ENCODE measurements around the gene MEX3B.
"Not testable (repeated sequence)": the region's sequence is repeated elsewhere in the genome, so short reads cannot be mapped to it uniquely, and the experiment has no call there.

MEX3B gene

DNA sequence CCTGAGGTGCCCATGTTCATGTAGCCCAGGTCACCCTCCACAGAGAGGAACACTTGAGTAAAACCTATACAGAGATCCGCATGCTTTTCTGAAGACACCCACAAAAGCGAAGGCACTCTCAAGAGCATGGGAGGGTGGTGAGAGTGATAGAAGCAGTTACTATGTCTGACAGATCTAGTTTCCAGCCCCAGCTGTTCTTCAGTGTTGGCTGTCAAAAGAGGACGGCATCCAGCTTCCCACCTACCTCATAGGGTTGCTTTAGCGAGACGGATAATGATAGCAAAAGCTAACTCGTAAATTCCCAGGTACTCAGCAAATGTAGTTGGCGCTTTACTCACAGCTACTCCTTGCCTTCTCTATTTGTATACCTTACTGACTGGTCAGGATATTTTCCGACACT lies 3.0 kb upstream of the MEX3B start:
- DNase-seq (ENCODE audit: low read depth in 2 of 2), result no peak

DNA sequence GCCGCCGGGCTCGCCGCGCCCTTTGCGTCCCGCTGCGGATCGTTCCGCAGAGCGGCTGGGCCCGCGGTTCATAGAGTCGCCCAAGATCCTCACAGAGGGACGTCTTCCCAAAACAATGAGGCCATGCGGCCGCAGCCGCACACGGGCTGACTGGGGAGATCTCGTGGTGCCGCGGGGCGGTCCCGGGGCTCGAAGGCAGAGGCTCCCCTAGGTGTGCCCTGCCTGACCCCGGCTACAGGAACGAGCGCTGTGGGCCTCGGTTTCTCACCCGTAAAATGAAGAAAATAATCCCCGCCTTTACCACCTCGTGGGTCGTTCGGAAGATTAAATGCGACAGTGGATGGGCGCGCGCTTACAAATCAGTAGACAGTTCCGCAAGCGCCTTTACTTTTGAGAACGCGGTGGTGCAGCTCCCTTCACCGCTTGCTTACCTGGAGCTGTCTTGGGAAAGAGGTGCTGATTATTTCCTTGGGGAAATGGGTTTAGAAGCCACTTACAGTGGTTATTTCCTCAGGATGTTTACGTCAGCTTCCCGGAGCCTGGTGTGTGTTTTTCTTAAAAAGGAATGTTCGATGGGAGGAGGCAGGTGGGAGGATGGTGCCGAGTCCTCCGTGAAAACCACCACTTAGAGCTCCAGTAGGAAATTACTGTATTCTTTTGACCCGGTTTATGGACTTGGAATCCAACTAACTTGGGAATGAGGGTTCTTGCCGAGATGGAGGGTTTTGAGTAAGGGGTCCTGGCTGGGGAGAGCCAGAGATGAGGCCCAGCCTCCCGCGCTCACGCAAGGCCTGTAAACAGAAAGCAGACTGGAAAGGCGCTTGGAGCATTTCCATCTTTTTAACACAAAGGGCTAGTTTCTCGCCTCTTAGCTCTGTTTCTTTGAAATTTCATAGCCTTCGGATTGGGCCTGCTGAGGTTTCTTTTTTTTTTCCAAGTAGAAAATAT lies 1.9 kb upstream of the MEX3B start:
- DNase-seq (ENCODE audit: low read depth in 2 of 2), result no peak

DNA sequence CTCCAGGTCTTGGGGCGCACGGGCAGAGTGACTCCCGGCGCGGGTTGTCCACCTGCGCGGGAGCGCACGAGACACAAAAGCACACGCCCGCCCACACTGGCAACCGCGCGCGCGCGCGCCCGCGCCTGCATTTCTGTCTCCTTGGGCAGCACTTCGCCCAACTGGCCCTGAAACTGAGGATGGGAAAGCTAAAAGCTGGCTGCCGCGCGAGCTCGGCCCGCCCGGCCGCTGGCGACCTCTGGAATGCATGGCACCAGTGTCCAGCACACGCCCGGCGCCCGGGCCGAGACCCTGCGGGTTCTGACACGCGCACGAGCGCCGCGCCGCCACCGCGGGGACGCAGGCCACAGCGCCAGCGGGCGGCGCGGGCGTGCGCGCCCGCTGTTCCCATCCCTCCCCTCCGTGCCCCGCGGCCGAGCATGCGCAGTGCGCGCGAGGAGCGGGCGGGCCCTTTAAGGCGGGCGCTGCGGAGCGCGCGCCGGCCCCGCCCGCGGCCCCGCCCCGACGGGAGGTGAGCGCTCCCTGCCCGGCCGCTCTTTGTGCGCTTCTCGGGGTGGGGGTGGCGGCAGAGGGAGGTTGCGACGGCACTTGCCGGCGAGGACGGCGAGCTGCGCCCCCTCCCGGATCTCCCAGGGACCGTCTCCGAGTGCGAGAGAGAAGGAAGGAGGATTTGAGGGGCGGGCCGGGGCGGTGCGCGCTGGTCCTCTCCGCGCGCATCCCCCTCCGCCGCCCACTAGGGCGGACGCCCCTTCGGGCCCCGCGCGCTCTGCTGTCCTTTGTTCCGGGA lies 1.0 kb upstream of the MEX3B start:
- DNase-seq (ENCODE audit: low read depth in 2 of 2), result peak; percentile 77 to 86

DNA sequence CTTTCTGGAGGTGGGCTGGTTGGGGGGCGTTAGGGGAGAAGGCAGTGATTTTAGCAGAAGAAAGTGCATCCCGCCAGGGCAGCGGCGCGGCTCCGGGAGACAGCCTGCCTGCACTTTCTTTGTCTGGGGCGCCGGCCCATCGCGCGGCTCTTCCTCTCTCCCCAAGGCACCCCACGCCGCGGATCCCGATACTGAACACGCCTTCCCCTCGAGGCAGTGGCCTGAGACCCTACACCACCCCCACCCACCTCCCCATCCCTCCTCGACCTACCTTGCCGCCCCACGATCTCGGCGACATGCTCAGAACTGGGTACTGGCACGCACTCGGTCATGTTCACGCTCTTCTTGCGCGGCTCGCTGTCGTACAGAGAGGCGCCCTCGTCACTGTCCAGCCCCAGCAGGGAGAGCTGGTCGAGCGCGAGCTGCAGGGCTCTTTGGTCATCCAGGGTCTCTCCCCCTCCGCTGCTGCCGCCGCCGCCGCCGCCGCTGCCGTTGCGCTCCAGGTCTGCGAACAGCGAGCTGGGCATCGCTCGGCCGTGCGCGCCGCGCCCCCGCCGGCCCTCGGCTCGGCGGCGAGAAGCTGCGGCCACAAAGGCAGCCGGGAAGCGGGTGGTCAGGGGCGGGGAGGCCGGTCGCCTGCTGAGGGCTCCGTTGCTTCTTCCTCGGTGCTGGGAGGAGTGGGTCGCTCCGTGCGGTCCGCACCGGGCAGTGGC lies 483 bp downstream of the MEX3B start:
- no peak for DNase-seq (ENCODE audit: low read depth in 2 of 2)

DNA sequence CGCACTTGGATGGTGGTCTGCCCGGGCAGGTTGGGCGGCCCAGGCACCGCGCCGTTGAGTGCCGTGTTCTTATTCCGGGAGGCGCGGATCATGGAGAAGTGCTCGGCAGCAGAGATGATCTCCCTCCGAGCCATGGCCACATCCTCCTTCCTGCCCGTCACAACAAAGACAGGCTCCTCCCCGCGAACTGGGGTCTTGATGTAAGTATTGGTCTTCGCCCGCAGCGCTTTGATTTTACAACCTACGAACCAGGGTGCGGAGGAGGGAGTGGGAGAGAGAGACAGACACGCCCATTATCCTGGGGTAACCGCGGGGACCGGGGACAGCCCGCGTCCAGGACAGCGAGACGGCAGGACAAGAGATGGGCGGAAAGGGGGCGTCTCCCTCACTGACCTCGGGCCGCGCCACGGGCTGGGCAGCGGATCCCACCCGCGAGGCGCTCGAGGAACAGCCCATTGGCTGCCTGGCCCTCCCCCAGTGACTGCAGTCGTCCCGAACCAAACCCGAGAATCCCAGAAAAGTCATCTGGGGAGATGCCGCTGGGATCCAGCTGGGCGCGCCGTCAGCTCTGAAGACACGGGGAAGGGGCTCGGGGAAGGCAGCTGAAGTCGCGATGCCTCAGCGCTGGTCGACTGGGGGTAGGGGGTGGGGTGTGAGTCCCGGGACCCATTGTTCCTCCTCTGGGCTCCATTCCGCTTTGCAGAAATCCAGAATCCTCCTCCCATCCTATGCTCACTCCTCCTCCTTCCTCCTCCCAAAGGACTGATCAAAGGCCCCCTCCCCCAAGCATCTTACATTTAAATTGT lies 1.2 kb downstream of the MEX3B start:
- peak in 1 of 2 donors; percentile 6 for DNase-seq (ENCODE audit: low read depth in 2 of 2)

DNA sequence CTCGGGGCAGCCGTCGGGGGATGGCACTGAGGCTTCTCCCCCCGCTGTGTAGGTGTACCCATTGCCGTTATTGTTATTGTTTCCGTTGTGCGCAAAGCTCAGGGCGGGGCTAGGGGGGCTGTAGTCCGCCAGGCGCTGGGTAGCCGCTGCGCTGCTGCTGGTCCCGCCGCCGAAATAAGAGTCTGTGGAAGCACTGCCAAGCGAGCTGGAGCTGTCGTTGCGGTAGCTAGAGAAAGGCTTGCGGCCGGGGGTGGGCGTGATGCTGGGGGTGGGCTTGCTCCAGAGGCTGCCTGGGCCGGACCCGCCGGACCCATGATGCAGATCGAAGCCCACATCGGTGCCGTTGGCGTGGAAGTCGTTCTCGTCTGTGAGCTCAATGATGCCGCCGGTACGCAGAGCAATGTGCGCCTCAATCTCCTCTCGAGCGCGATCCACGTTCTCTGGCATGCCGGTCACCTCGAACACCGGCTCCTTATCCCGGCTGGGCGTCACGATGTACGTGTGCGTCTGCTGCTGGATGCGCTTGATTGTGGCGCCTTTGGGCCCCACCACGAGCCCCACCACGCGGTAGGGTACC lies 1.9 kb downstream of the MEX3B start:
- no peak for DNase-seq (ENCODE audit: low read depth in 2 of 2)

DNA sequence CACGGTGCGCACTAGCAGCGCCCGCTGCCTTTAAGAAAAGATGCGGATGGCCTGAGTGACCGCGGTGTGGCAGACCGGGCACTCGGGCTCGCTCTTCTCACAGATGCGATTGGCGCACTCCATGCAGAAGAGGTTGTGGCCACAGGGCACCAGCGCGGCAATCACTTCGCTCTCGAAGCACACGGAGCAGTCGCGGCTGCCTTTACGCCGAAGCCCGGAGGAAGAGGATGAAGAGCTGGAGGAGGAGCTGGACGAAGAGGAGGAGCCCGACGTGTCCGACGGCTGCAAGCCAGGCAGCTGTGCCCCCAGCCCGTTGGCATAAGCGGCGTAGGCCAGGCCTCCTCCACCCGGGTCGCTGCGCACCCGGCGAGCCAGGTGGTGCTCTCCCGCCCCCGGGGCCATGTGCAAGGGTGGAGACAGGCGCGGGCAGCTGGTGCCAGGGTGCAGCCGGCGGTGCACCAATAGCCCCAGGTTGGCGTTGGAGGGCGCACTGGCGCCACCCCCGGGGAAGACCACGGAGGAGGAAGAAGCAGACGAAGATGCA lies 2.6 kb downstream of the MEX3B start:
- DNase-seq (ENCODE audit: low read depth in 2 of 2), result no peak

DNA sequence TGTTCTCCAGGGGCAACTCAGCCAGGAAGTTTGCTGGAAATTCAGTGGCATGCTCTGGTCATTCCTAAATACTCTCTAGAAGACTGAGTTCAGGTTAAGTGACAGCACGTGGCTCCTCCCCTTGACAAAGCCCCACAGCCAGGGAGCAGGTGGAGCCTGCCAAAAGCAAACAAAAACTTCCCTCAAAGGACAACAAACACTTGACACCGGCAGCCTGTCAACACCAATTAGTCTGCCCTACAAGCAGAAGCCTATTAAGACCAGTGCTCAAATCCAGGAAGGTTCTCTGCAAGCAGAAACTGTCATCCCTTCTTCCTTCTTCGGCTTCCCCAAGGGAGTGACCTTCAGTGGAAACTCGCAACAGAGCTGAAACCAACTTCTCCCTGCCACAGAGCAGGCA lies 5.0 kb downstream of the MEX3B start:
- no peak for DNase-seq (ENCODE audit: low read depth in 2 of 2)

DNA sequence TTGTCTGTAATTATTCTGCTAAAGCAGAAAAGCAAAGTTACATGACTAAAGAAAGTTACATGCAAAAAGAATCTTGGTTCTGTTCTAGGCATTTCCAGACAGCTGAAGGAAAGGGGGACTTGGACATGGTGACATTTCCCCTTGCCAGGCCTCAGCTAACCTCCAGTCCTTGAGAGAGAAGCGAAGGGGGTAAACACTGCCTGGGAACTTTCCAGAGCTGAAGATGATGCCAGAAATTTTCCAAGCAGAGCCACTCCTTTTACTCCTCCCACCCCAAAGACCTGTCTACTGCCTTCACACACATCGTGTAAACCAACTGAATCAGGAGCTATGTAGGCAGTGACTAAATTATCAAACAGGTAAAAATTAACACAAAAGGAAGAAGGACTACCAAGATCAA lies 5.4 kb downstream of the MEX3B start:
- no peak for DNase-seq (ENCODE audit: low read depth in 2 of 2)

DNA sequence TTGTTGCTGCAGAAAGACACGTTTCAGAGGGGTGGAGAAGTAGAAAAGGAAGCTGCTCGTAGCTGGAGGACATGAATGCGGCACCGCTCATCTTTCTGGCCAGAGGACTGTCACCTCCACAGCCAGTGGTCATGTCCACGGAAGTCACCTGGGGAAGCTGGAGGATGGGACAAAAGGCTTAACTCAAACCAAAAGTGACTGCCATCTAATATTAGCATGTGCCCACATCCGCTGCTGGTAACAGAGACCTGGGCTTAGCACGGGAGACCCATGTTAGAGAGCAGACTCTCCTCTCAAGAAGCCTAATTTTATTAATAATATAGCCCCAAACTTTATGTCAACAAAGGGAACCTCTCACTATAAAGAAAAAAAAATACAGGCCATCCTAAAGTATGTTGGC lies 5.9 kb downstream of the MEX3B start:
- no peak for DNase-seq (ENCODE audit: low read depth in 2 of 2)

DNA sequence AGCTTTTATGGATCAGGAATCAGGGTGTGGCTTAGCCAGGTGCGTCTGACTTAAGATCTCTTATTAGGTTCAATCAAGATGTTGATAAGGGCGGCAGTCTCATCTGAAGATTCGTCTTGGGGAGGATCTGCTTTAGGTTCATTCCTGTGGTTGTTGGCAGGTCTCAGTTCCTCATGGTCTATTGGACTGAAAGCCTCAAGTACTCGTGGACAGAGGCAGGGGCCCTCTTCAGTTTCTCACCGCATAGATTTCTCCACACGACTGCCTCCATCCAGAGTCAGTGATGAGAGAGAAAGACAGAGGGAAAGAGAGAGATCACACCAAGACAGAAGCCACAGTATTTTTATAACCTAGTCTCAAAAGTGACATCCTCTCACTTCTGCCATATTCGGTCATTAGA lies 9.4 kb downstream of the MEX3B start:
- DNase-seq (ENCODE audit: low read depth in 2 of 2), result no peak

DNA sequence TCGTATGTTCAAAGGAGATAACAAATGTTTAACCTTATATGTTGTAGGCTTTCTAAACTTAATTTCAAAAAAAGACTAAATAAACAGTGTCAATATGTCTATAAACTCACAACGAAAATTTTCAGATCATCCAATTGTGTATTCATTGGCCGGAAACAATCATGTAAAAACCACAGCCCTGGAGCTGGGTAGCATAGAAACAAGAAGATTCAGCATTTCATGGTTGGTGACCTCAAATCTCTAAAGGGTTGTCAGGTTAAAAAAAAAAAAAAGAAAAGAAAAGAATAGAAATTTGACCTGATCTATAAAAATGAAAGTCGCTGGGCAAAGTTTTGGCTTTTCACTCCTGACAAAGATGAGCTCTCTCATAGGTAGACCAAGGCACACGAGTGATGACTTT lies 13.9 kb downstream of the MEX3B start:
- DNase-seq (ENCODE audit: low read depth in 2 of 2), result no peak

DNA sequence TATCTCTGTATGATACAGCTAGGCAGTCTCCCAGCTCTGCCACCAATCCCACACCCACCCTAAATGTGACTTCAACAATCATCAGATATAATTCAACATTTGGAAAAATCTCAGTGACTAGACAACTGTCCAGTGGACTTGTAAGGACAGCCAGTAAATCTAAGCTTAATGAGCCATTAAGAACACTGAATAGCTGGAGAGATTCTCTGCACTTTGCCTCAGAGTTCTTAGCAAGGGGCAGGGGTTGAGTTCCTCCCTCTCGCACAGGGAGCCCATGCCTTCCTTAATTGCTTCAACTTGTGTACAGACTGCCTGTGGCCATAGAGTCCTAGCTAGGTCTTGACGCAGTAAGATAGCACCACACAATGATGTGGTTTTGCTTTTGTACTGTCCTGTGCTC lies 15.6 kb downstream of the MEX3B start:
- no peak for DNase-seq (ENCODE audit: low read depth in 2 of 2)

DNA sequence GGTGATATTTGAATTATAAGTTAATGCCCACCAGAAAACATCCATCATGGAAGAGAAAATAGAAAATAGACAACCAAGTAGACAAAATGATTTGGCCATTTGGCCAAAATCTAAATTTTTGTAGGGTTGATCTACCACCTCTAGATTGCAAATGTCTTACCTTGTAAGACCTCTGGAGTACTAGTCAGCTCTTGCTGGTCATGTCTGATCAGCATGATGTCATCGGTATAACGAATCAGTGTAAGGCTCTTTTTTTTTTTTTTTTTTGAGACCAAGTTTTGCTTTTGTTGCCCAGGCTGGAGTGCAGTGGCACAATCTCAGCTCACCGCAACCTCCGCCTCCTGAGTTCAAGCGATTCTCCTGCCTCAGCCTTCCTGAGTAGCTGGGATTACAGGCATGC lies 17.7 kb downstream of the MEX3B start:
- not testable (repeated sequence) for DNase-seq (ENCODE audit: low read depth in 2 of 2)

DNA sequence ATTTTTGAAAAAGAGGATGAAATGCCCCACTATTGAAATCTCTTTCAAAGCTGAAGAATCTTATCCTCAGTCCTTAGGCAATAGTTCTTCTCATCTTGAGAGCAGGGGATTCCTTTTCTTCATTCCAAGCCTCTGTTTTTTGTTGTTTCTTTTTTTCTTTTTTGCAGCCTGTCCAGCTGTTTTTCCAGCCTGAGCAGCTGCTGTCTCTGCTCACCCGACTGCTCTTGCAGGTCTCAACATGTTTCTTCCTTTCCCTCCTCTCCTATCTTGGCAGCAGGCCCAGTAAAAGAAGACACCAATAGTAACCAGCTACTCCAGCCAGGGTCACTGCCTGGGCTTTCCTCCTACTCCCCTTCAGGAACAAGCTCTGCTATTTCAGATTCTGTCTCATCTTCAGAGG lies 23.8 kb downstream of the MEX3B start:
- no peak for DNase-seq (ENCODE audit: low read depth in 2 of 2)

DNA sequence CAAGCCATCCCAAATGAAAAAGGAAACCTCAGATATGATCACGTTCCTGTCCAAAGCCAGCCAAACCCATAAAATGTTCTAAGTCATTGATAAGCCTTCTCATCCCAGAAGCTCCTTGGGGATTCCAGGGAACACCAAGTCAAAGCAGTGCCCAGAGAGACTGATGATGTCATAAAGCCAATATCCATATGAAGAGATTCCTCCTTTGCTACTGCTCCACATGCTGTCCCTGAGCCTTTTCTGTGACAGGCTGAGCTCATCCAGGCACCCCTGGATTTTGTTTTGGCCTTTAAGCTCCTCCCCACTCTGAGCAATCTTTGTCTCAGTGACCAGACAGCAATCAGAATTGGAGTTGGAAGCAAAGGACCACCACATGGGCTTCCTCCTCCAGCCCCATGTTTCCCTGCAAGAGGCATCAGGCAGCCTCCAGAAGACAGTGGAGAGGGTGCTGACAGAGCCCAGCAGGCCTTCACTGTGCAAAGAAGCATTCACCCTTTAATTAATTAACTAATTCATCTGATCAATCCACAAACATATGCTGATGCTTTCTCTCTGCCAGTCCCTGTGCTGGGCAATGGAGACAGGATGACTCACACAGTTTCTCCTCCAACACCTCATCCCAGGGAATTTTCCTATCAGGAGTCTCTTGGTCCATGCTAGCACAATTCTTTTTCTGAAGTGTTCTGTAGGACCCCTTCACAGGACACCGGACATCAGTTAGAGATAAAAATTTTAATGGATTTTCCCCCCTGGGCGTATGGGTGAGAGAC lies 25.0 kb downstream of the MEX3B start:
- DNase-seq (ENCODE audit: low read depth in 2 of 2), result no peak

DNA sequence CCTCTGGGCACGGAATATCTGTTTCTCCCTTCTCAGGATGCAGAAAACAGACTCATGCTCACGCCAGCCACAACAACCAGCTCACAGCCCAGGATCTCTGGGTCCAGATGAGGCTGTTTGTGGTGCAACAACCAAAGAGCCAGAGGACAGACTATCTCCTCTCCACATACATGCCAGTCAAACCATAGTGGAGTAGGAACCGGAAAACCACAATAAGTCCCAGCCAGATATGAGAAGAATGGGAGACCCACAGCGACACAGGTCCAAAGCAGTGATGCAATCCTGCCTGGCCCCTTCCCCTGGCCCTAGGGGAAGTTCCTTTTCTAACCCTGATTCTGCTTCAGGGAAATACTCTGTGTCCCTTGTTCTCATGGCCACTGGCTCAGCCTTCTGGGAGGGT lies 27.6 kb downstream of the MEX3B start:
- no peak for DNase-seq (ENCODE audit: low read depth in 2 of 2)

DNA sequence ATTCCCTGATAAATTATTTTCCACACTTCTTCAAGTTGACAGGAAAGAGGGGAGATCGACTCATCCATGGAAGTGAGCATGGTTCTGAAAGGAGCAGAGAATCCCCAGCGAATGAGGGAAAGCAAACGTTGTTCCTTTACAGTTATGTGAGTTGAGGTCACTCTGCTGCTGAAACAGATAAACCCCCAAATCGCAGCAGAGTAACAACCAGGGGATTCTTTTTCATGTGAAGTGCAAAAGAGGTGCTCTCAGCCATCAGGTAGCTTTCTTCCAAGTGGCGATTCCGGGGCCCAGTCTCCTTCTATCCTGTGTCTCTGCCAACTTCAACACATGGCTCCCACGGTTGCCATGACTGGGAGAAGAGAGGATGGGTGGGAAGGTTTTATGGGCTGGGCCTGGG lies 28.2 kb downstream of the MEX3B start:
- DNase-seq (ENCODE audit: low read depth in 2 of 2), result no peak

DNA sequence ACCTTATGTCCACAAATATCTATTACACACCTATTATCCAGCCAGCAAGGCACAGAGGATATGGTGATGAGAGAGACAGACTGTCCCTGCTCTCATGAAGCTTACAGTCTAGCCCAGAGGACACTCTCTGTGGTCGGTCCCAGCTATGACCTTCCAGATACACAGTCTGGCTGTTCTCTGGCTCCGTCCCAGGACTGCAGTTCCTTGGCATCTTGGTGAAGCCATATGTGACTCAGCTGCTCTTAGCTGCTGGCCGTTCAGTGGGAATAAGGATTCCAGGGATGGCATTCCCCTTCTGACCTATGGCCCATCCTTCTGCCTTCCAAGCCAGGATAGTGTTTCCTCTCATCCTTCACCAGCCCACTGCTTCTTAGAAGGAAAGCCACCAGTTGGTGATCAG lies 30.8 kb downstream of the MEX3B start:
- DNase-seq (ENCODE audit: low read depth in 2 of 2), result no peak

DNA sequence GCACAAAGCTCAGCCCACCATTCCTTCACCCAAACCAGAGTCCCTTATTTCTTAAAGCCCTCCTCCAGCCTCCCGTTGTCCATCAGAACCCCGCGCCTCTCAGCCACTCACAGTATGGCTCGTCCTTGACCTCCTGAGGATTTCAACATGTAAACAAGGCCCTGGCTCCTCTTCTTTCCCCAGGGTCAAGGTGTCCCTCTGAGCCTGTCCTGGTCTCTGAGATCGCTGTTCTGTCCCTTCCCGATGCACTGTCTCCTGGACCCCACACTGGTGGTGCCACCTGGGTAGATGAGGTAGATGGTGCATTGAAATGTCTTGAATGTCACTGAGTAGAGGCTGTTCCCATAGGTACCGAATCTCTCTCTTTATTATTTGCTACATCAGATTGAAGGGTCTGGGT lies 32.9 kb downstream of the MEX3B start:
- DNase-seq (ENCODE audit: low read depth in 2 of 2), result no peak

Data from stimulated activated CD8-positive, alpha-beta memory T cell treated with anti-CD3 and anti-CD28 coated beads, Interleukin-7, amount 100 ng/mL, for 4 hours (primary cell).